Hepatocyte (in vitro differentiated cells): ENCODE data around the gene RPL18. TPM values are rescaled to one million over a fixed set of nuclear protein-coding genes. Genes with fewer than 3 reads are reported as not detected.
A peak's percentile ranks its signal among the peaks of the same experiment; 100 is the strongest.

Experiments
- DNase-seq: peaks from one replicate; pipeline ENCODE4 v3.0.0-alpha.2; 2016; ENCODE audit warnings: low spot score
- H2AFZ ChIP-seq: fragments of 200-600 bp; sonication (generic); 2 replicates; pipeline ENCODE4 v1.6.0; 2016; ENCODE audit warnings: antibody characterized with exemption, mild to moderate bottlenecking
- H3K27ac ChIP-seq: fragments of 200-600 bp; sonication (generic); 2 replicates; pipeline ENCODE4 v1.5.1; 2016; ENCODE audit warnings: mild to moderate bottlenecking
- H3K27me3 ChIP-seq: fragments of 200-600 bp; sonication (generic); 2 replicates; pipeline ENCODE4 v1.6.1; 2016
- H3K36me3 ChIP-seq: fragments of 200-600 bp; sonication (generic); replicated peaks from 2 replicates; pipeline ENCODE4 v1.5.1; 2016; ENCODE audit warnings: low read depth; ENCODE audit not compliant: insufficient read depth
- H3K4me1 ChIP-seq: fragments of 200-600 bp; sonication (generic); 2 replicates; pipeline ENCODE4 v1.5.1; 2016; ENCODE audit warnings: mild to moderate bottlenecking, moderate library complexity; ENCODE audit not compliant: insufficient read depth
- H3K4me2 ChIP-seq: fragments of 200-600 bp; sonication (generic); 2 replicates; pipeline ENCODE4 v1.6.0; 2016
- H3K4me3 ChIP-seq: fragments of 200-600 bp; sonication (generic); 2 replicates; pipeline ENCODE4 v1.5.1; 2016; ENCODE audit warnings: mild to moderate bottlenecking
- H3K79me2 ChIP-seq: fragments of 200-600 bp; sonication (generic); 2 replicates; pipeline ENCODE4 v1.6.0; 2017; ENCODE audit warnings: mild to moderate bottlenecking
- H3K9me2 ChIP-seq: fragments of 200-600 bp; sonication (generic); replicated peaks from 2 replicates; pipeline ENCODE4 v1.6.0; 2017; ENCODE audit warnings: mild to moderate bottlenecking; ENCODE audit not compliant: insufficient read depth
- H3K9me3 ChIP-seq: fragments of 200-600 bp; sonication (generic); 2 replicates; pipeline ENCODE4 v1.5.1; 2016; ENCODE audit warnings: low read depth, mild to moderate bottlenecking
- H4K20me1 ChIP-seq: fragments of 200-600 bp; sonication (generic); 2 replicates; pipeline ENCODE4 v1.6.0; 2016; ENCODE audit warnings: mild to moderate bottlenecking; ENCODE audit not compliant: insufficient read depth, poor library complexity, severe bottlenecking
- EZH2 ChIP-seq: fragments of 200-600 bp; sonication (generic); IDR thresholded peaks from 2 replicates; pipeline ENCODE4 v1.6.1; 2016; ENCODE audit warnings: antibody characterized with exemption, mild to moderate bottlenecking, borderline replicate concordance
- EZH2phosphoT487 ChIP-seq: fragments of 200-600 bp; sonication (generic); IDR thresholded peaks from one replicate; pipeline ENCODE4 v1.6.1; 2018; ENCODE audit warnings: antibody characterized with exemption, mild to moderate bottlenecking, low read depth, moderate library complexity; ENCODE audit not compliant: unreplicated experiment, severe bottlenecking
- WGBS: methylation state at CpG from one replicate; pipeline ENCODE4 v1.1.6; 2016; ENCODE audit warnings: low lambda C conversion rate; ENCODE audit errors: missing lambda C conversion rate; 5-methylcytosine and 5-hydroxymethylcytosine counted together
- polyA plus RNA-seq: library from polyadenylated mRNA; unstranded; fragments of >200 nt; fragmentation: Nextera tagmentation; extraction: Ambion mirVana; gene quantifications from 2 replicates; pipeline ENCODE4 v1.2.1, GENCODE V29; 2016
- total RNA-seq: library from RNA; depleted of rRNA; stranded (reverse); fragments of >200 nt; gene quantifications from 2 replicates; pipeline ENCODE4 v1.2.3, GENCODE V29; 2014
- TF ChIP-seq, protein P1 (sequence below): fragments of 200-600 bp; sonication (generic); IDR thresholded peaks from 2 replicates; pipeline ENCODE4 v1.5.1; 2016; ENCODE audit warnings: antibody characterized with exemption, mild to moderate bottlenecking; ENCODE audit not compliant: poor library complexity

Gene RPL18
- total and polyA plus RNA-seq, 2 experiments from 2014 or later = 623 to 1,372 TPM

- no peaks in the 10 kb centered on the region for H3K36me3 ChIP-seq
- no peak for TF ChIP-seq EZH2
- TF ChIP-seq, protein P1, sequence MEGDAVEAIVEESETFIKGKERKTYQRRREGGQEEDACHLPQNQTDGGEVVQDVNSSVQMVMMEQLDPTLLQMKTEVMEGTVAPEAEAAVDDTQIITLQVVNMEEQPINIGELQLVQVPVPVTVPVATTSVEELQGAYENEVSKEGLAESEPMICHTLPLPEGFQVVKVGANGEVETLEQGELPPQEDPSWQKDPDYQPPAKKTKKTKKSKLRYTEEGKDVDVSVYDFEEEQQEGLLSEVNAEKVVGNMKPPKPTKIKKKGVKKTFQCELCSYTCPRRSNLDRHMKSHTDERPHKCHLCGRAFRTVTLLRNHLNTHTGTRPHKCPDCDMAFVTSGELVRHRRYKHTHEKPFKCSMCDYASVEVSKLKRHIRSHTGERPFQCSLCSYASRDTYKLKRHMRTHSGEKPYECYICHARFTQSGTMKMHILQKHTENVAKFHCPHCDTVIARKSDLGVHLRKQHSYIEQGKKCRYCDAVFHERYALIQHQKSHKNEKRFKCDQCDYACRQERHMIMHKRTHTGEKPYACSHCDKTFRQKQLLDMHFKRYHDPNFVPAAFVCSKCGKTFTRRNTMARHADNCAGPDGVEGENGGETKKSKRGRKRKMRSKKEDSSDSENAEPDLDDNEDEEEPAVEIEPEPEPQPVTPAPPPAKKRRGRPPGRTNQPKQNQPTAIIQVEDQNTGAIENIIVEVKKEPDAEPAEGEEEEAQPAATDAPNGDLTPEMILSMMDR = no peak
- TF ChIP-seq EZH2phosphoT487 = no peak
- 56% methylated on average over 11 of the region's 11 CpGs for WGBS
- H3K4me3 ChIP-seq = no peak overlapping the region
- no peaks in the 10 kb centered on the region for H4K20me1 ChIP-seq
- DNase-seq = no peak
- H3K9me2 ChIP-seq = no peaks in the 10 kb centered on the region
- no peak overlapping the region for H3K27ac ChIP-seq
- H3K9me3 ChIP-seq = no peaks in the 10 kb centered on the region
- peaks cover 11% of the 10 kb centered on the region for H3K4me1 ChIP-seq
- no peaks in the 10 kb centered on the region for H3K79me2 ChIP-seq
- H2AFZ ChIP-seq = no peak overlapping the region
- H3K4me2 ChIP-seq = no peak overlapping the region
- H3K27me3 ChIP-seq = no peaks in the 10 kb centered on the region
Measured at GRCh38 chr19:48569814-48570213, 49.2 kb downstream of the RPL18 start.

DNA sequence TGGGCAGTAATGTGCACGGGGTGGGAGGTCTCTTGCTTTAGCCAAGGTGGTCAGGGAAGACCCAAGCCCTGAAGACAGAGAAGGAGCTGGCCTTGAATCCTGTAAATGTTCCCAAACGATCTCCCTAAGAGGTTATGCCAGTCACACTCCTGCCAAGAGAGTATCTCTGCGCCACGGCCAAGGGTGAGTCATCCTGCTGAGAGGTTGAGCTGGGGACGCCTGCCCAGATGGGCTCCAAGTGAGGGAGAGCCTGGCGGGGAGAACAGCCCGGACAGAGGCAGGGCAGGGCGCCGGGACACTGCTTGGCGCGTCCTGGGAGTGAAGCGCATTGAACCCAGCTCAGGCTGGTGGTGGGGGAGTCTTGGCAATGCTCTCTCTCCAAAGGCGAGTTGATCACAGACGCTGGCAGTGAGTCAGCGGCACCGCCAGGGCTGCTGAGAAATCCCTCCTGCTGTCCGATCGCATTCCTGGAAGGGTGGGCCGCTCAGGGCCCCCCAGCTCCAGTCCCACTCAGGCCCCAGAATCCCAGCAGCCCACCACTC lies 50.6 kb downstream of the RPL18 start:
- Histone ChIP-seq H3K4me3 (no peak overlapping the region), H3K27ac (peak overlapping the region; percentile 79), H3K9me2 (no peaks in the 10 kb centered on the region), H3K4me1 (peaks cover 11% of the 10 kb centered on the region), H3K27me3 (no peaks in the 10 kb centered on the region), H3K79me2 (no peaks in the 10 kb centered on the region), H3K9me3 (no peaks in the 10 kb centered on the region), H3K4me2 (peak overlapping the region; percentile 60), H2AFZ (peak overlapping the region; percentile 1), H3K36me3 (no peaks in the 10 kb centered on the region), H4K20me1 (no peaks in the 10 kb centered on the region)
- WGBS = 10% methylated on average over 15 of the region's 19 CpGs
- TF ChIP-seq EZH2 (no peak), EZH2phosphoT487 (no peak)
- TF ChIP-seq, protein P1 = no peak
- peak; percentile 91 for DNase-seq

Other genes with a start within 250 kb of the RPL18 start
- 164 and 179 TPM in 2 replicates for gene KDELR1, start 227.6 kb downstream of the RPL18 start, total RNA-seq
- gene KDELR1, start 227.6 kb downstream of the RPL18 start, polyA plus RNA-seq = 278 and 288 TPM in 2 replicates
- gene GRIN2D, start 225.5 kb downstream of the RPL18 start, total RNA-seq = 0.40 and 1.00 TPM in 2 replicates
- 2.1 and 2.7 TPM in 2 replicates for gene GRIN2D, start 225.5 kb downstream of the RPL18 start, polyA plus RNA-seq
- 25.2 and 25.9 TPM in 2 replicates for gene GRWD1, start 173.2 kb downstream of the RPL18 start, total RNA-seq
- 33.1 and 36.6 TPM in 2 replicates for gene GRWD1, start 173.2 kb downstream of the RPL18 start, polyA plus RNA-seq
- gene KCNJ14, start 163.6 kb downstream of the RPL18 start, total RNA-seq = 0.12 and 0.70 TPM in 2 replicates
- gene KCNJ14, start 163.6 kb downstream of the RPL18 start, polyA plus RNA-seq = 0.32 and 1.1 TPM in 2 replicates
- 63.1 and 69.6 TPM in 2 replicates for gene CYTH2, start 149.8 kb downstream of the RPL18 start, total RNA-seq
- 80.1 and 106 TPM in 2 replicates for gene CYTH2, start 149.8 kb downstream of the RPL18 start, polyA plus RNA-seq
- 2.1 and 3.7 TPM in 2 replicates for gene LMTK3, start 107.3 kb downstream of the RPL18 start, total RNA-seq
- 1.3 and 2.1 TPM in 2 replicates for gene LMTK3, start 107.3 kb downstream of the RPL18 start, polyA plus RNA-seq
- not detected in 2 replicates for gene SULT2B1, start 67.0 kb downstream of the RPL18 start, total RNA-seq
- gene SULT2B1, start 67.0 kb downstream of the RPL18 start, polyA plus RNA-seq = 0.43 and 0.79 TPM in 2 replicates
- not detected in 2 replicates for gene SPACA4, start 12.4 kb downstream of the RPL18 start, total RNA-seq
- 0.30 TPM in 1 of 2 replicates, not detected in the other for gene SPACA4, start 12.4 kb downstream of the RPL18 start, polyA plus RNA-seq
- gene FAM83E, start 4.1 kb downstream of the RPL18 start, total RNA-seq = 13.8 and 22.2 TPM in 2 replicates
- gene FAM83E, start 4.1 kb downstream of the RPL18 start, polyA plus RNA-seq = 12.4 and 16.1 TPM in 2 replicates
- gene SPHK2, start 328 bp upstream of the RPL18 start, total RNA-seq = 45.2 and 56.7 TPM in 2 replicates
- gene SPHK2, start 328 bp upstream of the RPL18 start, polyA plus RNA-seq = 39.4 and 48.2 TPM in 2 replicates
- 3.9 and 5.4 TPM in 2 replicates for gene DBP, start 18.2 kb upstream of the RPL18 start, total RNA-seq
- 11.8 and 20.4 TPM in 2 replicates for gene DBP, start 18.2 kb upstream of the RPL18 start, polyA plus RNA-seq
- gene CA11, start 27.0 kb upstream of the RPL18 start, total RNA-seq = 11.7 and 12.0 TPM in 2 replicates
- 43.6 and 48.6 TPM in 2 replicates for gene CA11, start 27.0 kb upstream of the RPL18 start, polyA plus RNA-seq
- 0.08 TPM in 1 of 2 replicates, not detected in the other for gene NTN5, start 53.8 kb upstream of the RPL18 start, total RNA-seq
- gene NTN5, start 53.8 kb upstream of the RPL18 start, polyA plus RNA-seq = 0.33 and 0.60 TPM in 2 replicates
- gene FUT2, start 76.8 kb upstream of the RPL18 start, total RNA-seq = 12.4 and 13.4 TPM in 2 replicates
- gene FUT2, start 76.8 kb upstream of the RPL18 start, polyA plus RNA-seq = 14.4 and 16.9 TPM in 2 replicates
- gene MAMSTR, start 100.5 kb upstream of the RPL18 start, total RNA-seq = 2.2 and 2.3 TPM in 2 replicates
- 5.2 and 7.5 TPM in 2 replicates for gene MAMSTR, start 100.5 kb upstream of the RPL18 start, polyA plus RNA-seq
- 1.1 and 4.2 TPM in 2 replicates for gene RASIP1, start 121.4 kb upstream of the RPL18 start, total RNA-seq
- gene RASIP1, start 121.4 kb upstream of the RPL18 start, polyA plus RNA-seq = 1.9 and 3.6 TPM in 2 replicates
- gene IZUMO1, start 127.7 kb upstream of the RPL18 start, total RNA-seq = 0.40 and 0.57 TPM in 2 replicates
- 0.52 and 1.3 TPM in 2 replicates for gene IZUMO1, start 127.7 kb upstream of the RPL18 start, polyA plus RNA-seq
- gene FUT1, start 133.5 kb upstream of the RPL18 start, total RNA-seq = 2.4 TPM in 2 replicates
- 4.3 and 5.2 TPM in 2 replicates for gene FUT1, start 133.5 kb upstream of the RPL18 start, polyA plus RNA-seq
- not detected in 2 replicates for gene FGF21, start 136.3 kb upstream of the RPL18 start, total RNA-seq
- not detected in 2 replicates for gene FGF21, start 136.3 kb upstream of the RPL18 start, polyA plus RNA-seq
- 39.6 and 44.2 TPM in 2 replicates for gene BCAT2, start 191.9 kb upstream of the RPL18 start, total RNA-seq
- gene BCAT2, start 191.9 kb upstream of the RPL18 start, polyA plus RNA-seq = 84.6 and 122 TPM in 2 replicates
- gene HSD17B14, start 217.3 kb upstream of the RPL18 start, total RNA-seq = 64.1 and 67.6 TPM in 2 replicates
- 91.9 and 107 TPM in 2 replicates for gene HSD17B14, start 217.3 kb upstream of the RPL18 start, polyA plus RNA-seq
- gene PLEKHA4, start 249.4 kb upstream of the RPL18 start, total RNA-seq = 7.3 and 8.3 TPM in 2 replicates
- gene PLEKHA4, start 249.4 kb upstream of the RPL18 start, polyA plus RNA-seq = 15.1 and 25.8 TPM in 2 replicates